Kidney epithelial cell (primary cell): Measurements from ENCODE around the gene DAPK1. TPM values are rescaled to one million over a fixed set of nuclear protein-coding genes. Genes with fewer than 3 reads are reported as not detected.

Experiments
- DNase-seq: peaks from one replicate; pipeline ENCODE4 v3.0.0-alpha.2; 2010; ENCODE audit warnings: low read depth
- H3K27me3 ChIP-seq: 2 replicates; pipeline ENCODE4 v1.6.0; 2011; ENCODE audit warnings: low read length; ENCODE audit not compliant: control insufficient read depth, insufficient read depth
- H3K36me3 ChIP-seq: 2 replicates; pipeline ENCODE4 v1.5.1; 2011; ENCODE audit warnings: low read length; ENCODE audit not compliant: control insufficient read depth, insufficient read depth
- H3K4me3 ChIP-seq: 2 replicates; pipeline ENCODE4 v1.5.1; 2011; ENCODE audit warnings: low read depth, mild to moderate bottlenecking, control low read depth, low read length
- CTCF ChIP-seq: IDR thresholded peaks from 2 replicates; pipeline ENCODE4 v1.5.1; 2011; ENCODE audit warnings: mild to moderate bottlenecking, moderate library complexity, low read length, control low read depth, inconsistent platforms; ENCODE audit not compliant: insufficient read depth, poor library complexity, severe bottlenecking
- total RNA-seq: library from RNA; depleted of rRNA; stranded (reverse); fragments of >200 nt; gene quantifications from 2 replicates; pipeline ENCODE4 v1.2.3, GENCODE V29; 2015

Gene DAPK1
- total RNA-seq, 1 donor from 2014 or later: 23.5 TPM

DNA sequence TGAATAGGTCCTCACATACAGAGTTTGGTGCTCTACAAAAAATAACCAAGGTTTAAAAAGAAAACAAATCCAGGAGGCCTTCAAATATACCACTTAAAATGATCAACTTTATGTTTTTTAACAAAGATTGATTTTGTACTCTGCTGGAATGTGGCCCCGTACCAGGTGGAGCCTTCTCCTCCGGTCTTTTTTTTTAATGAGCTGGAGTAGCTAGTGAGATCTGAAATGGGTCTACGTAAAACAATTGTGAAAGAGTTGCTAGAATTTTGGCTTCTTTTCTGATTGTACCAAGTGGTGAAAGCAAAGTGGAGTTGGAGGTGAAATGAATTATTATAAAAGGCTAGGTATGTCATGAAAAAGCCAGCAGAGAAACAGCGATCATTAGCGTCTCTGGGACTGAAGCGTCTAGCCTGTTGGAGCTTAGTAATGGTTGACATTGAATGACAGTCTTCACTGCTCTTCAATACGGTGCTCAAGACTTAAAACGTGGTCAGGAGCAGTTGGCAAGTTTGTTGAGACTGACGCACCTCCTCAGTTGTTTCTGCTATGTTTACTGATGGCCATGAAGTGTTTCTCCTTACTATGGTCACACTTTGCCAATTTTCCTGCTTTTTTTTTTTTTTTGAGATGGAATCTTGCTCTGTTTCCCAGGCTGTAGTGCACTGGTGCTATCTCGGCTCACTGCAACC, 84.4 kb downstream of the DAPK1 start:
- no peak for TF ChIP-seq CTCF
- Histone ChIP-seq H3K27me3 (no peaks in the 10 kb centered on the region), H3K36me3 (no peaks in the 10 kb centered on the region), H3K4me3 (no peak overlapping the region)
- DNase-seq: no peak

- Histone ChIP-seq H3K4me3 (no peak overlapping the region), H3K27me3 (no peaks in the 10 kb centered on the region), H3K36me3 (no peaks in the 10 kb centered on the region)
- no peak for DNase-seq
- no peak for TF ChIP-seq CTCF
Measured at GRCh38 chr9:87584326-87584725, 86.7 kb downstream of the DAPK1 start.

GRCh38 chr9:87585123-87585855, 87.6 kb downstream of the DAPK1 start:
- Histone ChIP-seq H3K4me3 (no peak overlapping the region), H3K36me3 (no peaks in the 10 kb centered on the region), H3K27me3 (no peaks in the 10 kb centered on the region)
- DNase-seq: no peak
- no peak for TF ChIP-seq CTCF

- H3K36me3 ChIP-seq: no peaks in the 10 kb centered on the region
- no peak for DNase-seq
- H3K4me3 ChIP-seq: no peak overlapping the region
- no peaks in the 10 kb centered on the region for H3K27me3 ChIP-seq
- no peak for TF ChIP-seq CTCF
Measured at GRCh38 chr9:87586731-87587355, 89.2 kb downstream of the DAPK1 start.

DNA sequence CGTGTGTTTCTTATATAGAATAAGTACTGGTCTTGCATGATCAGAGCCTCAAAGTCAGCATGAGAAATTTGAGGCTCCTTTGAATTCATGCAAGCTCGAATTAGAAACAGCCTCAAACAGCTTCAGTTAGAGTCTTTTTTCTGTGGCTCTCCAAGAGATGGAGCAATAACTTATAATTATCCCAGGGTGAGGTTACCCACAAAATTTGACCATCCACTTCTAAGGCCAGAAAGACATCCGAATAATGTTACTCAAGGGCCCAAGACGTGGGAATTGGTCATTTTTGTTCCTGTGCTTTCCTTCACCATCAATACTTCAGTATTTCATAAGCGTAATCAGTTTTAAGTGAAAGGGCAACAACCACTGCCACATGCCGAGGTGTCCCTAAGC, 89.7 kb downstream of the DAPK1 start:
- DNase-seq: no peak
- Histone ChIP-seq H3K27me3 (no peaks in the 10 kb centered on the region), H3K36me3 (no peaks in the 10 kb centered on the region), H3K4me3 (no peak overlapping the region)
- no peak for TF ChIP-seq CTCF
